ENCODE data around the gene TRIM7.

Gene TRIM7

DNA sequence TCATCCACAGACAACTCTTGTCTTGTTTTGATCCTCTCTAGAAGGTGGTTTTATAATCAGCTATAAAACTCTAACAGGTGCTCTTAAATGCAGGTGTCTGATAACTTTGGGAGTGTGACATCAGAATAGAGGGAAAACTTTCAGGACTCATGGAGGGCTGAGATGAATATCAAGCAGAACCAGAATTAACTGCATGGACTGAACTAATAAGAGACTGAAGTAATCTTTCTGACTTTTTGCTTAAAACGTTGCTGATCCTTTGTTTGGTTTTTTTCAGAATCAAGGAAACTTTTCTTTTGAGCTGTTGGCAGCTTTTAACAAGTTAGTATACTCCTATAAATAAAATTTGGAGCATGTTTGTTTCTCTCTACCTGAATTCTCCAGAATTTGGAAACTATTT is 59.9 kb downstream of the TRIM7 start:
- FAIRE-seq (no peak), DNase-seq (ENCODE audit: insufficient read length, low spot score) (no peak)
- TF ChIP-seq, protein P1, sequence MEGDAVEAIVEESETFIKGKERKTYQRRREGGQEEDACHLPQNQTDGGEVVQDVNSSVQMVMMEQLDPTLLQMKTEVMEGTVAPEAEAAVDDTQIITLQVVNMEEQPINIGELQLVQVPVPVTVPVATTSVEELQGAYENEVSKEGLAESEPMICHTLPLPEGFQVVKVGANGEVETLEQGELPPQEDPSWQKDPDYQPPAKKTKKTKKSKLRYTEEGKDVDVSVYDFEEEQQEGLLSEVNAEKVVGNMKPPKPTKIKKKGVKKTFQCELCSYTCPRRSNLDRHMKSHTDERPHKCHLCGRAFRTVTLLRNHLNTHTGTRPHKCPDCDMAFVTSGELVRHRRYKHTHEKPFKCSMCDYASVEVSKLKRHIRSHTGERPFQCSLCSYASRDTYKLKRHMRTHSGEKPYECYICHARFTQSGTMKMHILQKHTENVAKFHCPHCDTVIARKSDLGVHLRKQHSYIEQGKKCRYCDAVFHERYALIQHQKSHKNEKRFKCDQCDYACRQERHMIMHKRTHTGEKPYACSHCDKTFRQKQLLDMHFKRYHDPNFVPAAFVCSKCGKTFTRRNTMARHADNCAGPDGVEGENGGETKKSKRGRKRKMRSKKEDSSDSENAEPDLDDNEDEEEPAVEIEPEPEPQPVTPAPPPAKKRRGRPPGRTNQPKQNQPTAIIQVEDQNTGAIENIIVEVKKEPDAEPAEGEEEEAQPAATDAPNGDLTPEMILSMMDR (IDR thresholded peaks at IDR 0.05; ENCODE audit: insufficient read depth, missing control alignments), result no peak

Measured in D721Med (cell line).